Activated CD8-positive, alpha-beta memory T cell treated with anti-CD3 and anti-CD28 coated beads, Interleukin-2, amount 50 U/mL, for 1 hour (primary cell): Measurements from ENCODE around the gene CD44.

ENCODE experiments used
- DNase-seq: peaks from one replicate; pipeline ENCODE4 v3.0.0-alpha.2; 2020; ENCODE audit errors: extremely low read depth

Gene CD44

GRCh38 chr11:35261197-35261596 is 122.2 kb downstream of the CD44 start:
- no peak for DNase-seq

DNA sequence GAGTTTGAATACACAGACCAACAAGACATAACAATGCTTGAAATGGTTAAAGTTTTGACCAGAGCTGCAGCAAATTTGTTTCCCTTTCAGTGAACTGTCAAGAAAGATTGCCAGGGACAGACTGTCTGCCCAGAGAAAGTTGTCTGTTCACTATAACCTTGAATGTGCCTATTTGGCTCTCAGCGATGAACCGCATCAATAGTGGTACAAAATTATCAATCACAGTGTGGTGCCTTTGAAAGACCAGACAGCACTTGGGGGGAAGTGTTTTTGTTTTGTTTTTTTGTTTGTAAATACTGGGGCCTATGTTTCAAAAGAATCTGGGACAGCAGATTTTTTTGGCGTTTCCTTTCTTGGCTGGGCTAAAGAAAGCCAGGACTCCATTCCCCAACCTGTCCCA is 123.1 kb downstream of the CD44 start:
- no peak for DNase-seq

DNA sequence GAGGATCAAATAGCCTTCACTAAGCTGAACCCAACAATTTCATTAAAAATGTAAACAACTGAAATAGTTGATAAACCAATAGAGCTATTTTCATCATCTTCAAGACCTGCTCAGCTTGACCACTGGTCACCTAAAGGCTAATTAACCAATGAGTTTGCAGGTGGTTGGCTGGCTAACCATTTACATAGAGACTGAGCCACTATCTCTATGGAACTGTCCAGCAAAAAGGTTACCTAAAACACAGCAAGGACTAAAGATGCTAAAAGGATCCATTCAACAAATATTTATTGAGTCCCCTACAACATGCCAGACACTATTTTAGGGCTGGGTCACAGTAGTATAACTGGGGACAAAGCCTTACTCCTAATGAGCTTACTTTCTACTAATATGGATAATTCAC is 123.8 kb downstream of the CD44 start:
- no peak for DNase-seq

- DNase-seq, result no peak
These were observed 126.9 kb downstream of the CD44 start for GRCh38 chr11:35265755-35266454.

GRCh38 chr11:35267504-35267903 is 128.5 kb downstream of the CD44 start:
- no peak for DNase-seq

GRCh38 chr11:35270342-35270741 is 131.4 kb downstream of the CD44 start:
- no peak for DNase-seq

DNA sequence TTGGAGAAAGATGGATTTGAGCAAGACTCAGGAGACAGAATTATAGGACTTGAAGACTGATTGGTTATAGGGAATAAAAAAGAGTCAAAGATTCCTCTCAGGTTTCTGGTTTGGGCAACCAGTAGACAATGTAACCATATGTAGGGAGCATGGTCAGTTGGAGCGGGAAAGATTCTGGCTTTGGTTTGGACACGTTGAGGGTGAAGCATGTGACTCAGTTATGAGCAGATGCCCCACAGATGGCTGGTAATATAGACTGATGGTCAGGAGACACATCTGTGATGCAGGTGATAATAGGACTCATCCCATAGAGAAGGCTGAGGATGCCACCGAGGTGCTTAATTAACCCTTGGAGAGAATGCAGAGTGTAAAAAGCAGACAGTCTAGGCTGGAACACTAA is 132.1 kb downstream of the CD44 start:
- DNase-seq, result no peak

DNA sequence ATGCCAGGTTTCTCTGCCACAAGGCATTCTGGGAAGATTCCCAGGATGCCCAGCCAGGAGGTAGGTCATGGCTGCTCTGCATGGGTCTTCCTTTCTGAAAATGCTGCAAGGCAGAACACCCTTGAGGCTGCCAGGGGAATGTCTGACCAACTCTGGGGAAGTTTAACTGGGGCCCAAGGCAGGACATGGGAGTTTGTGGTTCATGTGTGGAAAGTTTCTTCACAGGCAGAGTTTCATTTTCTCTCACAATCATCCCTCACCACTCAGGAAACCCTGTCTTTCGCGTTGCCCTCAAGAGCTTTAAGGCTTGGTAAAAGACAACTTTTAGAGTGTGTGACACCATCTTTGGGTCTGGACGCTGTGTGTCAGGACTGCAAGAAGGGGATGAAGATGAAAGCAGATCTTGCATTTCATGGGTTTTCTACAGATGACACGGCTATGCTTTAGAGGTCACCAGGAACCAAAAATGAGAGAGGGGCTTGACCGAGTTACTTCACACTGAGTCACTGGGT is 133.5 kb downstream of the CD44 start:
- DNase-seq, result peak; percentile 4

DNA sequence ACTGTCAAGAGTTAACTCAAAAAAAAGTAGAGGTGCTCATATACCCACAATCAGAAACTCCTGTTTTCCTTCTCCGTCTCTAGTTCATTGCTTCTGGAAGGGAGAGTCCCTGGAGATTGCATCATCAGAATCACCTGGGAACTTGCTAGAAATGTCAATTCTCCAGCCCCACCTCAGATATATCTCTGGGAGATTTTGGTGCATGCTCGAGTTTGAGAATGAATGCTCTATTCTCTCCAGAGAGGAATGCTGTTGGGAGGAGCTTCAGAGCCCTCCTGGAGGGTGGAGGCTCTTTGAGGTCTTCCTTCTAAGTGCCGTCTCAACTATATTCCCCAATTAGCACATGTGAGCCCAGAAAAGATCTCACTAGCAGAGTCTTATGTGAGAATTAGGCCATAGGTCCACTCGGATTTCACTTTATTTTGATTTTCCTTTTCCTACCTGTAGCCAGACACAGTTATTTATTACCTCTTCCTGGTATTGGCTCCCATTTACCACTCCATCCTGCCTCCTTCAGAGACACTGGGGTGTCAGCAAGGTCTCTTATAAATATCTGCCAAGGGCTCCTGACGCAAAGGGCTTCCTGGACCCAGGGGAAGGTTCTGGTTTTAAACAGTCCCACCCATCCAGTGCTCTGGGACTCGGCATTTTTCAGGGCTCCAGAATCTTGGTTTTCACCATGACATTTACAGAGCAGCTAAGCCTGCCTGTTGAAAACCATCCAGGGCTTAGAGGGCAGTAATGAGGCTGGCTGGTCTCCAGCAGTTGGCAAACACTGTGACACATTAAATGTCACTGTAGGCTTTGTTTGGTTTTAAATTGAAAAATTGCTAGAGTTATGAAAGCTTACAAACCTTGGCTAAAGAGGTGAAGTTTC is 136.2 kb downstream of the CD44 start:
- no peak for DNase-seq

- no peak for DNase-seq
These were observed 136.8 kb downstream of the CD44 start for GRCh38 chr11:35275786-35276170.

DNA sequence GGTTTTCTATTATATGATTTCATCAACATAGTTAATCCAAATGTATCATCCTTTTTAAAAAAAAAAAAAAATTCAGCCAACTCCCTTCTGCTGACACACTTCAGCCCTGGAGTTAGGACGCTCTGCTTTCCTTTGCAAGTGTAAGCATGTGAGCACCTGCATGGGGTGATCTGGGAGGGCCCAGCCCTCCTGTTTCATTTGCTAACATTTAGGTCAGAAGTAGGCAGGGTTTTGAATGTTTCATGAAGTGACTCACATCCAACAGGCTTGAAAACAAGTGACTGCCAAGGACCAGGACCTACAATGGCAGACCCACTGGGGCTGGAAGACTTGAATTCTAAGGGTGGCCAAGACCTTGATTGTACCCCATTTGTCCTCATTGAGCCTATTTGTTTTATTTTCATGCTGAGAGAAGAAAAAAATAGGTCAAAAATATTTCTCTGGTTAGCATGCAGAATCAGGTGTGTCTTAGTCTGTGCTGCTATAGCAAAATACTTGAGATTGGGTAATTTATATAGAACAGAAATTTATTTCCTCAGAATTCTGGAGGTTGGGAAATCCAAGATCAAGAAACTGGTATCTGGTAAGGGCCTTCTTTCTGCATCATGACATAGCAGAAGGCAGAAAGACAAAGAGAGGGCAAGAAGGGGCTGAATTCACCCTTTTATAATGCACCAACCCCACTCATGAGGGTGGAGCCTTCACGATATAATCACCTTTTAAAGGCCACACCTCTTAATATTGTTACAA is 137.6 kb downstream of the CD44 start:
- no peak for DNase-seq

DNA sequence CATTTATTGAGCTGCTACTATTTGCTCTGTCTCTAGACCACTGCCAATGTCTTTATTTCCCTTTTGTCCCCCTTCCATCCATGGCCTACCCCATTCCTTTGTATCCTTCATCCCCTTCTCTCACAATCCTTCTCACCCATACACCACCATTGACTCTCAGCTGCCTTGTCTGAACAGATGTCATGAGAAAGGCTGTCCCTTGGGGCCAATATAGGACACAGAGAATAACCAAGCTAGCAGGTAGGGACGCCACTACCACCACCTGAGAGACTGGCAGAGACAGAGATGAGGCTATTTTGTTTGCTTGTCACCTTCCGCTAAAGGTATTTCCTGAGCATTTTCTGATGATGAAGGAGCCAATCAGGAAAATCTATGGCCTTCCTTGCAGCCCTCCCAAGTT is 138.9 kb downstream of the CD44 start:
- no peak for DNase-seq

DNA sequence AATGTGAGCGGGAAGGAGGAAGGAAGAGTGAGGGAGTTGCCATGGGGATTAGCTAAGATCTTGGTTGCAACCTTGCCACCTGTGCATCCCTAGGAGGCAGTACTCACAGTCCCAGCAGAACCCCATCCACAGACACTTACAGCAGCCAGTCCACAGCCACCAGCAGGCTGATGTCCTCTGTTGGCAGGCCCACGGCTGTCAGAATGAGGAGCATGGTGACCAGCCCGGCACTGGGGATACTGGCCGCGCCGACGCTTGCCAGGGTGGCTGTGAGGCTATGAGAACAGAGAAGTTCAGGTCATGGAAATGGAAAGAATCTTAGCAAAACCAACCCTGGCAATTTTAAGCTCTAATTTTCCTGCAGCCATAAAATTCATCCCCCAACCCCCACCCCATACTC is 141.8 kb downstream of the CD44 start:
- DNase-seq, result no peak

DNA sequence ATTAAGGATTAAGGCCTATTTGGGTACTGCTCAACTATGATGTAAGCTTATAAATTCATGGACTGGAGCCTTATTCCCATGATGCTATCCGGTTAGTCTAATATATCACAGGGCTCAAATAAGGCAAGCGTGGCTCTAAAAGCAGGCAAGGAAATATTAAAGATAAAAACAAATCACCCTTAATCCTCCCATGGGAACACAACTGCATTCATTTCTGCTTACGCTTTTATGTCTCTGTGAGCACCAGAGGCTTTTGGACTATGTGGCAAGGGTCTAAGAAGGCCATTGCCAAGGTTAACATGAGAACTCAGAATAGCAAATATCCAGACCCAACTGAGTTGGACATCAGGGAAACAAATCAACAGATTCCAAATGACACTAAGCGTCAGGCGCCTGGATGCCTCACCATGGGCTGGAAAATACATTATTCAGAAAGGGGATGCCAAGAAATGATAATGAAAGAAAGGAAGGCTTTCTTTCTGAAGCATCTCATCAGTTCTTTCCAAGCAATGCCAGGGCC is 142.3 kb downstream of the CD44 start:
- no peak for DNase-seq
